BJ (cell line): ENCODE results near the gene CBFA2T2. TPM values are rescaled to one million over a fixed set of nuclear protein-coding genes. Genes with fewer than 3 reads are reported as not detected.

Experiments used
- CTCF ChIA-PET: fragments of 350-600 bp; formaldehyde crosslinking; extraction: SDS; loops from one replicate; lab custom pipeline; 2021; ENCODE audit warnings: antibody characterized with exemption, inconsistent platforms; lab: Yijun Ruan, JAX
- POLR2A ChIA-PET: fragments of 300-600 bp; sonication (Branson Sonifier 250); formaldehyde crosslinking; extraction: SDS; loops from one replicate; lab custom pipeline; 2021; ENCODE audit warnings: antibody characterized with exemption; lab: Charles Lee
- DNase-seq: peaks from one replicate; pipeline ENCODE4 v3.0.0-alpha.2; 2011; ENCODE audit warnings: low read depth
- H3K27me3 ChIP-seq: 2 replicates; pipeline ENCODE4 v1.6.0; 2011; ENCODE audit warnings: low read length; ENCODE audit not compliant: control insufficient read depth, insufficient read depth
- H3K36me3 ChIP-seq: 2 replicates; pipeline ENCODE4 v1.5.1; 2011; ENCODE audit warnings: low read length; ENCODE audit not compliant: control insufficient read depth, insufficient read depth
- H3K4me3 ChIP-seq: 2 replicates; pipeline ENCODE4 v1.5.1; 2011; ENCODE audit warnings: low read depth, mild to moderate bottlenecking, control low read depth, low read length
- CTCF ChIP-seq: IDR thresholded peaks from 2 replicates; pipeline ENCODE4 v1.5.1; 2011; ENCODE audit warnings: low read depth, mild to moderate bottlenecking, control low read depth, inconsistent platforms, low read length, moderate library complexity; ENCODE audit not compliant: insufficient read depth
- polyA plus RNA-seq: library from polyadenylated mRNA; depleted of rRNA; stranded (reverse); fragments of >200 nt; gene quantifications from 2 replicates; pipeline ENCODE4 v1.2.3, GENCODE V29; 2011

CBFA2T2 gene
- polyA plus RNA-seq, 1 experiment = 7.6 TPM

GRCh38 chr20:33650753-33651561 is 161.1 kb downstream of the CBFA2T2 start:
- POLR2A ChIA-PET = no interaction called here
- CTCF ChIA-PET = interaction anchor here (0.9 to 1.3 kb wide), 4 partner anchors 10 to 193 kb away, joined by 3 to 5 read pairs (median 4); no protein-coding TSS in a partner anchor
- Histone ChIP-seq H3K4me3 (no peak overlapping the region), H3K27me3 (no peaks in the 10 kb centered on the region), H3K36me3 (no peaks in the 10 kb centered on the region)
- TF ChIP-seq CTCF = no peak
- DNase-seq = no peak

- CTCF ChIA-PET = interaction anchor here (0.9 to 1.3 kb wide), 6 partner anchors 10 to 198 kb away, joined by 3 to 6 read pairs (median 4); no protein-coding TSS in a partner anchor
- DNase-seq = no peak
Observed at GRCh38 chr20:33651562-33652048, 161.7 kb downstream of the CBFA2T2 start.

GRCh38 chr20:33653218-33653899 is 163.5 kb downstream of the CBFA2T2 start:
- TF ChIP-seq CTCF = peak; percentile 90
- DNase-seq = peak; percentile 17
- Histone ChIP-seq H3K27me3 (no peaks in the 10 kb centered on the region), H3K4me3 (no peak overlapping the region), H3K36me3 (peaks cover 7% of the 10 kb centered on the region)
- POLR2A ChIA-PET = no interaction called here
- CTCF ChIA-PET = interaction anchor here (0.6 to 2.2 kb wide), 32 partner anchors 9 to 465 kb away, joined by 3 to 18 read pairs (median 4); partner anchors contain the start of genes ACTL10, C20orf144 and CBFA2T2

More at GRCh38 chr20:33651562-33652048, 161.7 kb downstream of the CBFA2T2 start:
- H3K36me3 ChIP-seq = no peaks in the 10 kb centered on the region
- TF ChIP-seq CTCF = no peak
- H3K27me3 ChIP-seq = no peaks in the 10 kb centered on the region
- POLR2A ChIA-PET = no interaction called here
- no peak overlapping the region for H3K4me3 ChIP-seq

- Histone ChIP-seq H3K36me3 (peaks cover 7% of the 10 kb centered on the region), H3K27me3 (no peaks in the 10 kb centered on the region), H3K4me3 (no peak overlapping the region)
- POLR2A ChIA-PET = no interaction called here
- TF ChIP-seq CTCF = no peak
- CTCF ChIA-PET = interaction anchor here (0.6 to 2.2 kb wide), 32 partner anchors 9 to 464 kb away, joined by 3 to 18 read pairs (median 4); partner anchors contain the start of genes ACTL10, C20orf144 and CBFA2T2
- no peak for DNase-seq
Observed at GRCh38 chr20:33653900-33654596, 164.2 kb downstream of the CBFA2T2 start.
